GM18519 (cell line): Measurements from ENCODE around the gene SH3BP1.

Experiments used
- ATAC-seq: cut with Tn5 transposase; IDR thresholded peaks from one replicate; pipeline ENCODE4 v1.9.1; 2021; ENCODE audit warnings: mild to moderate bottlenecking, moderate library complexity; ENCODE audit not compliant: unreplicated experiment, low FRiP score

The SH3BP1 gene

DNA sequence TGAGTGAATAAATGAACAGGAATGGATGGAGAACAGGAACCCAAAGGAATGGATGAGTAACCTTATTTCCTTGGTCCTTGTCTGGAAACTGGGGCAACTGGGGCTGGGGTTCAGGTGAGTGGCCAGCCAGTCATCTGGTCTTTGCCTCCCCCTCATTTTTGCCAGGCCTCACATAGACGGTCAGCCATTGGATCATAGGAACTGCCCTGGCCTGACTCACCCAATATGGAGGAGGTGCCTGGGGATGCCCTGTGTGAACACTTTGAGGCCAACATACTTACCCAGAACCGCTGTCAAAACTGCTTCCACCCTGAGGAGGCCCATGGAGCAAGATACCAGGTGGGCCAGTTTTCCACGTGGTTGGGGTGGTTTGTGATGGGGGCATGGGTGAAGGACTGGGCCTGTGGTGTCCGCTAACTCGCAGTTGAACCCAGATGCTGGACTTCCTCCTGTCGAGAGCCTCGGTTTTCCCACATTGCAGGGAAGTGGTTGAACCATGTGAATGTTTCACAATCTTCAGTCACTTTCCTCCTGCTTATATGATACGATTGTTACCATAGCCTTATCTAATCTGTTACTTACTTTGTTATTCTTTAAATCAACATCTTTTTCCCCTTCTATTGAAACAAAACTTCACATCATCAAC lies 61.8 kb downstream of the SH3BP1 start:
- ATAC-seq: no peak

GRCh38 chr22:37703906-37704305 lies 64.4 kb downstream of the SH3BP1 start:
- ATAC-seq: no peak

DNA sequence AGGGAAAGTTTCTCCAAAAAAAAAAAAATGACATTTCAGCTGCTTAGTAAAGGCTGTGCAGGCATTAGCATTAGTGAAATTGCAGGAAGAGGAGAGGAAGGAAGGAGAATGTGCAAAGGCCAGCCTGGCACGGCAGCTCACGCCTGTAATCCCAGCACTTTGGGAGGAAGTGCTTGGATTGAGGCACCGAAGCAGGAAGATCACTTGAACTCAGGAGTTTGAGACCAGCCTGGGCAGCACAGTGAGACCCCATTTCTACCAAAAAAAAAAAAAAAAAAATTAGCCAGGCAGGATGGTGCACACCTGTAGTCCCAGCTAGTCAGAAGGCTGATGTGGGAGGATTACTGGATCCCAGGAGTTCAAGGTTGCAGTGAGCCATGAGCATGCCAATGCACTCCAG lies 65.2 kb downstream of the SH3BP1 start:
- no peak for ATAC-seq

GRCh38 chr22:37705205-37705604 lies 65.7 kb downstream of the SH3BP1 start:
- ATAC-seq: no peak
